Panc1 (cell line): ENCODE data around the gene MCF2L. TPM values are rescaled to one million over a fixed set of nuclear protein-coding genes. Genes with fewer than 3 reads are reported as not detected.

ENCODE experiments used
- ATAC-seq: fragments of 200-7000 bp; cut with Tn5 transposase; 2 replicates; pipeline ENCODE4 v1.9.1; 2020; ENCODE audit warnings: mild to moderate bottlenecking, moderate library complexity
- BruUV-seq: library from RNA; stranded (reverse); fragments of 400-500 nt; replicated peaks from 2 replicates; lab custom pipeline; 2021; lab: Mats Ljungman, UMichigan
- CTCF ChIA-PET: fragments of 300-600 bp; sonication (Branson Sonifier 250); formaldehyde crosslinking; loops from one replicate; lab custom pipeline; 2022; ENCODE audit warnings: antibody characterized with exemption; lab: Charles Lee
- POLR2A ChIA-PET: fragments of 300-600 bp; sonication (Branson Sonifier 250); formaldehyde crosslinking; loops from one replicate; lab custom pipeline; 2022; ENCODE audit warnings: antibody characterized with exemption; lab: Charles Lee
- DNase-seq: peaks from one replicate; pipeline ENCODE4 v3.0.0-alpha.2; 2010; ENCODE audit warnings: low read depth, low spot score
- H3K27ac ChIP-seq: 2 replicates; pipeline ENCODE4 v1.5.1; 2011; ENCODE audit warnings: mild to moderate bottlenecking, low read length, inconsistent platforms
- H3K27me3 ChIP-seq: fragments of 200-500 bp; sonication (Bioruptor generic); 2 replicates; pipeline ENCODE4 v1.6.0; 2014; ENCODE audit warnings: low read length, inconsistent platforms; ENCODE audit not compliant: control insufficient read depth, insufficient read depth
- H3K36me3 ChIP-seq: fragments of 200-500 bp; sonication (Bioruptor generic); 2 replicates; pipeline ENCODE4 v1.5.1; 2014; ENCODE audit warnings: inconsistent platforms, mild to moderate bottlenecking, low read length, moderate library complexity; ENCODE audit not compliant: control insufficient read depth, insufficient read depth
- H3K4me1 ChIP-seq: 2 replicates; pipeline ENCODE4 v1.5.1; 2011; ENCODE audit warnings: inconsistent platforms, mild to moderate bottlenecking, low read length, moderate library complexity; ENCODE audit not compliant: control insufficient read depth, insufficient read depth
- H3K4me3 ChIP-seq, 2 experiments: 2 replicates each; pipeline ENCODE4 v1.5.1; 2011 to 2012; ENCODE audit warnings: low read depth in 2 of 2, low read length in 2 of 2, mild to moderate bottlenecking in 2 of 2, inconsistent platforms in 1 of 2, moderate library complexity in 1 of 2
- H3K9me3 ChIP-seq: fragments of 200-500 bp; sonication (Bioruptor generic); 2 replicates; pipeline ENCODE4 v1.5.1; 2014; ENCODE audit warnings: low read depth, mild to moderate bottlenecking, inconsistent platforms, low read length, moderate library complexity; ENCODE audit not compliant: control insufficient read depth, insufficient read depth
- CTCF ChIP-seq: fragments of 450-650 bp; IDR thresholded peaks from 2 replicates; pipeline ENCODE4 v1.5.1; 2017; ENCODE audit warnings: mild to moderate bottlenecking
- POLR2AphosphoS5 ChIP-seq: IDR thresholded peaks from 2 replicates; pipeline ENCODE4 v1.6.1; 2012; ENCODE audit warnings: mild to moderate bottlenecking, low read depth, low read length, moderate library complexity
- REST ChIP-seq, 2 experiments: IDR thresholded peaks; 2 replicates each; pipeline ENCODE4 v1.6.1; 2011 to 2012; ENCODE audit warnings: low read depth in 2 of 2, control low read depth in 1 of 2, low read length in 1 of 2, mild to moderate bottlenecking in 1 of 2, moderate library complexity in 1 of 2; ENCODE audit not compliant: insufficient read depth in 1 of 2
- SIN3A ChIP-seq: IDR thresholded peaks from 2 replicates; pipeline ENCODE4 v1.6.1; 2012; ENCODE audit warnings: low read depth, mild to moderate bottlenecking, low read length, moderate library complexity, borderline replicate concordance; ENCODE audit not compliant: insufficient read depth
- TCF7L2 ChIP-seq: IDR thresholded peaks from 2 replicates; pipeline ENCODE4 v1.6.1; 2011; ENCODE audit warnings: mild to moderate bottlenecking, low read depth, low read length, inconsistent platforms
- in situ Hi-C: cut with HindIII; loops from 2 replicates; pipeline ENCODE4 v1.10.0; 2016; ENCODE audit warnings: low sequenced_read_pairs, low pct_unique_long_range_greater_than_20kb
- intact Hi-C: fragments of 100-400 bp; cut with micrococcal nuclease; formaldehyde crosslinking; loops from one replicate; pipeline ENCODE4 v1.10.0; 2022; ENCODE audit not compliant: unreplicated experiment
- total RNA-seq: library from RNA; stranded (reverse); gene quantifications from one replicate; pipeline ENCODE4 v1.2.1, GENCODE V29; 2021; ENCODE audit not compliant: unreplicated experiment

Gene MCF2L
- total RNA-seq, 1 experiment from 2014 or later: 0.57 TPM

- Histone ChIP-seq H3K36me3 (no peaks in the 10 kb centered on the region), H3K27me3 (peaks cover 9% of the 10 kb centered on the region), H3K27ac (no peak overlapping the region), H3K4me1 (no peaks in the 10 kb centered on the region; the same call in 1 of the 2 replicates), H3K4me3 (peak overlapping the region in 1 of 2 experiments; percentile 9; a peak in 1 of 4 replicates), H3K9me3 (no peaks in the 10 kb centered on the region)
- TF ChIP-seq CTCF: no peak
- peak; percentile 44; the same call in 1 of the 2 replicates for ATAC-seq
- DNase-seq: no peak
- intact Hi-C loops (no loop called here), in situ Hi-C loops (no loop called here)
- no TSS peak for BruUV-seq
- ChIA-PET POLR2A (no interaction called here), CTCF (no interaction called here)
Observed at GRCh38 chr13:112969692-112970338, 801 bp downstream of the MCF2L start.

GRCh38 chr13:112970552-112971287, 1.7 kb downstream of the MCF2L start:
- no peaks in the 10 kb centered on the region for H3K9me3 ChIP-seq
- TF ChIP-seq REST (IDR thresholded peaks at IDR 0.05; ENCODE audit: insufficient read depth in 1 of 2, low read depth in 2 of 2, low read length in 1 of 2) (no peak), POLR2AphosphoS5 (no peak), SIN3A (no peak), TCF7L2 (no peak), CTCF (no peak)
- peaks cover 9% of the 10 kb centered on the region for H3K27me3 ChIP-seq
- no peaks in the 10 kb centered on the region; the same call in 1 of the 2 replicates for H3K4me1 ChIP-seq
- H3K27ac ChIP-seq: no peak overlapping the region
- POLR2A ChIA-PET: no interaction called here
- CTCF ChIA-PET: no interaction called here
- DNase-seq (no peak), ATAC-seq (no peak)
- intact Hi-C loops (no loop called here), in situ Hi-C loops (no loop called here)
- no peak overlapping the region for H3K4me3 ChIP-seq
- BruUV-seq: no TSS peak
- H3K36me3 ChIP-seq: no peaks in the 10 kb centered on the region
